Stimulated activated memory B cell treated with anti-CD40 and anti-IgM and Interleukin-4, amounts not matched to agents 10 μg/mL and 1 μg/mL and 100 μg/mL, for 72 hours (primary cell): Measurements from ENCODE around the gene ADIRF.
A peak's percentile ranks its signal among the peaks of the same experiment; 100 is the strongest.

Experiments used
- ATAC-seq: fragments of 150-1000 bp; cut with Tn5 transposase; 2 replicates; pipeline ENCODE4 v1.10.0; 2021
- H3K27ac Mint-ChIP-seq: one replicate; pipeline ENCODE4 v1.8.0; 2022; ENCODE audit warnings: mild to moderate bottlenecking, mixed read lengths
- H3K27me3 Mint-ChIP-seq: one replicate; pipeline ENCODE4 v1.8.0; 2022; ENCODE audit warnings: mixed read lengths
- H3K36me3 Mint-ChIP-seq: one replicate; pipeline ENCODE4 v1.8.0; 2022; ENCODE audit warnings: mixed read lengths
- H3K4me1 Mint-ChIP-seq: one replicate; pipeline ENCODE4 v1.8.0; 2022; ENCODE audit warnings: mixed read lengths
- H3K4me3 Mint-ChIP-seq: one replicate; pipeline ENCODE4 v1.8.0; 2022; ENCODE audit warnings: mild to moderate bottlenecking, moderate library complexity, mixed read lengths
- H3K9me3 Mint-ChIP-seq: one replicate; pipeline ENCODE4 v1.8.0; 2022; ENCODE audit warnings: mixed read lengths

The ADIRF gene

DNA sequence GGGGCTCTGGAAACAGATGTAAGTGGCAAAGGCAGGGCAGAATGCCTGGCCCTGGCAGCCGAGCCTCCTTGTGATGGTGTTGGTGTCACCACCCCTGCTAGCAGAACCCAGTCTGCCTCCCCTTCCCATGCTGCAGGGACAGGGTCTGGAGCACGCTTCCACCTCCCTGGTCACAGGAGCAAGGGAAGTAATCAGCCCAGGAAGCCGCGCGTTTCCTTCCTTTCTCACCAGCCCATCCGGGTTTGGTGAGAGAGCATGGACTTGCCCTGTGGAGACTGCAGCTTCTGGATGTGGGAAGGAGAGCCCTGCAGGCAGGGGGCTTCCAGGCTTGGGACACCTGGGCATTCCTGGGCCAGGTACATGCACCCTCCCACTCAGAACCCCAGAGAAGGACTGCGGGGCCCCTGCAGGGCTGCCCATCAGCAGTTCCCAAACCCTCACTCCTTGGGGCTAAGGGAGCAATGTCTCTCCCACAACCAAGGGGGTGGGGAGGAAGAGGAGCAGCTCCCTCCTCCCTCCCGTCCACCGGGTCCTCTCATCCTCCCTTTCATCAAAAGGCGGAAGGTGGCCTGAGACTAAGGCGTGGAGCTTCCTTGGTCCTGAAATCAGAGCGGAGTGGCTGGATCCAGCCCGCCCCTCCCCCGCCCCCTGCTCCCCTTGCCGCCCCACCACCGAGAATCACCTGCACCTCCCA is 12.6 kb upstream of the ADIRF start:
- Mint-ChIP-seq H3K9me3 (peaks cover 8% of the 10 kb centered on the region), H3K27ac (no peak overlapping the region), H3K4me1 (peaks cover 4% of the 10 kb centered on the region), H3K27me3 (peaks cover 8% of the 10 kb centered on the region), H3K4me3 (no peak overlapping the region), H3K36me3 (no peaks in the 10 kb centered on the region)
- no peak for ATAC-seq

DNA sequence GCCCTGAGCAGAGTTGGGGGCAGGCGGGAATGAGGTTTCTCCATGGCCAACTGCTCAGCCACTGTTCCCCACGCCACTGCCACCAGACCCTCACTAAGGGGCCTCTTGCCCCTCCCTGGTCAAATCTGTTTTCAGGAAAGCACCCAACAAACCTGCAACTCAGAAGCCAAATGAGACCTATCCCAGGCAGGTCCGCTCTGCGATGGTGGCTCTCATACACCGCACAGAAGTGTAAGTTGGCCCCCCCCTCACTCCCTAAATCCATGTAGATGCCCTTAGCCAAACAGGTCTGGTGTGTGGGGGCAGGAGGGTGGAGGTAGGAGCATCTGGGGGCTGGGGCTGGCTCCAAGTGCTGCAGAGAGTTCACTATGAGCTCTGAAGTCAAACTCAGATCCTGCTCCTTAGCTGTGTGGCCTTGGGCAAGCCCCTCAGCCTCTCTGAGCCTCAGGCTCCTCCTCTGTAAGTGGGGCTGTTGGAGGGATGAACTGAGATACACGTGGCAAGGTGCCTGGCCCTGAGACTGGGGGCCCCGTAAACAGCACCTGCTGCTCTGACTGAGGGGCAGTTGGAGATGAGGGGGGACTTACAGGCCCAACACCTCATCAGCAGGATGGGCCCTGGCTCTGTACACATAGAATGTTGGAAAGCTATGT is 12.0 kb upstream of the ADIRF start:
- no peak for ATAC-seq
- no peak overlapping the region for H3K27ac Mint-ChIP-seq
- H3K4me1 Mint-ChIP-seq: peaks cover 5% of the 10 kb centered on the region
- H3K36me3 Mint-ChIP-seq: no peaks in the 10 kb centered on the region
- no peak overlapping the region for H3K4me3 Mint-ChIP-seq
- H3K9me3 Mint-ChIP-seq: peaks cover 8% of the 10 kb centered on the region
- peaks cover 8% of the 10 kb centered on the region for H3K27me3 Mint-ChIP-seq

DNA sequence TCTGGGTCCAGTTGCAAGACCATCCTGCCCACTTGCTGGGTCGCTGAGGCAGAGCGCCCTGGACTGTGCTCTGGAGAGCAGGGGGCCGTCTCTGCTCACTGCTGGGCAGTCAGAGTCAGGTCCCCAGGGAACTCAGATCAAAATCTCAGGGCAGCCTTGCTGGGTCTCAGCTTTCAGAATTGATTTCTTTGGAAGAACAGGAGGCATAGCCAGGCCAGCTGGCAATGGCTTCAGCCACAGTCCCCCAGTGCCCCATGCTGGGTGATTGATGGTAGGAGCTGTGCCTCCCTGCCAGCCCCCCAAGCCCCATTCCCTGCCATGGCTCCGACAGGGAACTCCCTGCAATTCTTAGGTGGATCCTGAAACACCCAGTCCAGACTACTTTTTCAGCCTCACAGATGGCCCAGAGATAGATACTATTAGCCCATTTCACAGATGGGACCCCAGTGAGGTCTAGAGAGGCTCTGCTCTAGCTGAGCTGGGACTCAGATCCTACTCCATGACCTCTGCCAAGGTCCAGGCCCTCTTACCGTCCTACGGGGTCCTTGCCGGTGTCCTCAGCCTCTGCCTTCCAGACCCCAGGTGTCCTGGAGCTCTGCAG is 11.3 kb upstream of the ADIRF start:
- no peak for ATAC-seq
- H3K9me3 Mint-ChIP-seq: peaks cover 4% of the 10 kb centered on the region
- peaks cover 5% of the 10 kb centered on the region for H3K4me1 Mint-ChIP-seq
- no peaks in the 10 kb centered on the region for H3K36me3 Mint-ChIP-seq
- H3K27me3 Mint-ChIP-seq: peaks cover 8% of the 10 kb centered on the region
- no peak overlapping the region for H3K4me3 Mint-ChIP-seq
- no peak overlapping the region for H3K27ac Mint-ChIP-seq

DNA sequence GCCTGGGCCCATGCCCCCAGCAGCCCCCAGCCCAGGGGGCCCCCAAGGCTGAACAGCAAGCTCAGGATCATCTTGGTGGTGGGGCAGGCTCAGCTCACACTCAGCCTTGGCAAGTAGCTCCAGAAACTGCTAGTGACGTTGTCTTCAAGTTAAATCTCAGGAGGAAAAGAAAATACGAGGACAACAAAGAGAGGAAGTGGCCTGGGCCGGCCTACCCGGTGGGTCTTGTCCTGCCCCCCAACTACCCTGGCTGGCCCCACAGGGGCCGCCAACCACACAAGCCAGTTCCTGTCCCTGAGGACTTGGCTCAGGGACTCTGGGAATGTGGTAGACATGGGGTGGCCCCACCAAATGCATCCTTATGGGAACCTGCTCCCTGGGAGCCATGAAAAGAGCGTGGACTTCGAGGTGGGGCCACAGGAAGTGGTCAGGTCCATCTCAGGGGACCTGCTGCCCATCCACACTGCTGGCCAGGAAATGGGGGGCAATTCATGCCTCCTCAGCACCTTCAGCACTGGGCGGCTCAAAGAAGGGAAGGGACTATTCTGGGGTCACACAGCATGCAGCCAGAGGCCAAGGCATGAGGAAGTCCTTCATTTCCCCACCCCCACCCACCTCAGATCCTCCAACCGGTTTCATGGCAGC is 10.7 kb upstream of the ADIRF start, which contains the start of gene MMRN2:
Gene MMRN2, minus strand, starts transcription at position 145 of the 645 bp plus-strand sequence. Its CDS starts 74 bp downstream, at position 71.
- H3K27me3 Mint-ChIP-seq: peaks cover 8% of the 10 kb centered on the region
- no peak within 1 kb of the TSS for H3K27ac Mint-ChIP-seq
- ATAC-seq: no peak
- H3K36me3 Mint-ChIP-seq: no peaks in the 10 kb centered on the region
- H3K4me3 Mint-ChIP-seq: no peak within 1 kb of the TSS
- peaks cover 5% of the 10 kb centered on the region for H3K4me1 Mint-ChIP-seq
- peaks cover 3% of the 10 kb centered on the region for H3K9me3 Mint-ChIP-seq

DNA sequence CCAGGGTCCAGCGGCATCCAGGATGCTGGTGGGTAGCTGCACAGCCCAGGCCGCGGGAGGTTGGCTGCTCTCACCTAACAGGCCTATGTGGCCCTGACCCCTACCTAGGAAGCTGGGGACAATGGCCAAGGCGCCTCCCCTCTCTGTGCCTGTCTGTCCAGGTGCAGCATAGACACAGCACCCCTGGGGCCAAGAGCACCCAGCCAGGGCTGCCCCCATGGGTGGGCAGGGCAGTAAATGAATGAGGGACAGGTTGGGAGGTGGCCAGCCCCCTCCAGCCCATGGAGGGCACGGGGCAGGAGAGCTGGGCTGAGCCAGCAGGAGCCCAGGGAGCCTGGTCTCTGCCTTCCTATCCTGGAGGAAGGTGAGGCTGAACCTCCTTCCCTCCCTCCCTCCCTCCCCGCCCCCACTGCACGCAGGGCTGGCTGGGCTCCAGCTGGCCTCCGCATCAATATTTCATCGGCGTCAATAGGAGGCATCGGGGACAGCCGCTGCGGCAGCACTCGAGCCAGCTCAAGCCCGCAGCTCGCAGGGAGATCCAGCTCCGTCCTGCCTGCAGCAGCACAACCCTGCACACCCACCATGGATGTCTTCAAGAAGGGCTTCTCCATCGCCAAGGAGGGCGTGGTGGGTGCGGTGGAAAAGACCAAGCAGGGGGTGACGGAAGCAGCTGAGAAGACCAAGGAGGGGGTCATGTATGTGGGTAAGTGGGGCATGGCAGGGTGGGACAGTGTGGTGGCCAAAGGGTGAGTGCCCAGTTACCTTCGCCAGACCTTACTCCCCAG is 10.0 kb upstream of the ADIRF start, which contains the start of gene SNCG:
Gene SNCG, plus strand, starts transcription at position 484 of the 785 bp plus-strand sequence. Its CDS starts 99 bp downstream, at position 583.
- Mint-ChIP-seq H3K36me3 (no peaks in the 10 kb centered on the region), H3K27ac (no peak within 1 kb of the TSS), H3K4me3 (no peak within 1 kb of the TSS), H3K27me3 (peaks cover 8% of the 10 kb centered on the region), H3K4me1 (peaks cover 5% of the 10 kb centered on the region), H3K9me3 (no peaks in the 10 kb centered on the region)
- ATAC-seq: no peak

DNA sequence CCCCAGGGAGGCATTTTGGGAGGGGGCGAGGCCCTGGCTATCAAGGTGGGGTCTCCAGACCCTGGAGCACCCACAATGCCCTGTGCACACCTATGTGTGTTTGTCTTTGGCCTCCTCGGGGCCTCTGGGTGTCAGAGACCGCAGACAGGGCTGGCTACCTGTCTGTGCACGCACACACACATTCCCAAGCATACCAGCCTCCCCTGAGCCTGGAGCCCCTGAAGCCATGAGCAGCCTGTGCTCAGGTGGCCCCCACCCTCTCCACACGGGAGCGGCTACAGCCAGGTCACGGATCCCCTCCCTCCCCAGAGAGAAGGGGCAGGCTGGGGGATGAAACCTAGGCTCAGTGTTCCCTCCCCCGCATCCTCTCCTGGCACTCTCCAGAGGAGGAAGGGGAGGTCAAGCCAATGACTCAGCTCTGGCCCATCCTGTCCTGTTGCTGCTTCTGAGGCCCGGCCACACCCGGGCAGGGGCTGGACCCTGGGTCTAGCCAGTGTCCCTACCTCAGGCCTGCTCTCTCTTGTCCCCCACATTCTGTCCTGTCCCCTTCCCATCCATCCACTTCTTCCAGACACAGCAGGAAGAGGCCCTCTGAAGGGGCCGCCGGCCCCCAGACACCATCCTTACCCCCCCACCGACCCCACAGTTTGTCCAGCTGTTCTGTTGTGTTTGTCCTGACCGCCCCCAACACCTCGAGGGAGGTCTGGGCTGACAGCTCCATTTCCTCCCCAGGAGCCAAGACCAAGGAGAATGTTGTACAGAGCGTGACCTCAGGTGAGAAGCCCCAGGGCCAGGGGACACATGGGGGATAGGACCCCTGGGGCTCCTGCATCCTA is 9.2 kb upstream of the ADIRF start:
- Mint-ChIP-seq H3K36me3 (no peaks in the 10 kb centered on the region), H3K4me1 (peaks cover 5% of the 10 kb centered on the region), H3K4me3 (no peak overlapping the region), H3K9me3 (no peaks in the 10 kb centered on the region), H3K27ac (no peak overlapping the region), H3K27me3 (peaks cover 8% of the 10 kb centered on the region)
- no peak for ATAC-seq

DNA sequence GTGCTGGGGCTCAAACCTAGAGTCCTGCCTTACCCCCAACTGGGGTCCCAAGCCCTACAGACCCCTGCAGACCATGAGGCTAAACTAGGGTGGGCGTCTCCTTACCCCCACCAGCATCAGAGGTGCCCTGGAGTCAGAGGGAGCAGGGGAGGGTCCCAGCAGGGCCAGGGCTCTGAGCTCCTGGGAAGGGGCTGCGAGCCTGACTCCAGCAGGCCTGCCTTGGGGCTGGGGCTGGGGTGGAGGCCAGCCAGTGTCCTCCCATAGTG is 8.6 kb upstream of the ADIRF start:
- no peak for ATAC-seq
- Mint-ChIP-seq H3K4me3 (no peak overlapping the region), H3K9me3 (no peaks in the 10 kb centered on the region), H3K27me3 (peaks cover 8% of the 10 kb centered on the region), H3K4me1 (peaks cover 11% of the 10 kb centered on the region), H3K27ac (no peak overlapping the region), H3K36me3 (no peaks in the 10 kb centered on the region)

DNA sequence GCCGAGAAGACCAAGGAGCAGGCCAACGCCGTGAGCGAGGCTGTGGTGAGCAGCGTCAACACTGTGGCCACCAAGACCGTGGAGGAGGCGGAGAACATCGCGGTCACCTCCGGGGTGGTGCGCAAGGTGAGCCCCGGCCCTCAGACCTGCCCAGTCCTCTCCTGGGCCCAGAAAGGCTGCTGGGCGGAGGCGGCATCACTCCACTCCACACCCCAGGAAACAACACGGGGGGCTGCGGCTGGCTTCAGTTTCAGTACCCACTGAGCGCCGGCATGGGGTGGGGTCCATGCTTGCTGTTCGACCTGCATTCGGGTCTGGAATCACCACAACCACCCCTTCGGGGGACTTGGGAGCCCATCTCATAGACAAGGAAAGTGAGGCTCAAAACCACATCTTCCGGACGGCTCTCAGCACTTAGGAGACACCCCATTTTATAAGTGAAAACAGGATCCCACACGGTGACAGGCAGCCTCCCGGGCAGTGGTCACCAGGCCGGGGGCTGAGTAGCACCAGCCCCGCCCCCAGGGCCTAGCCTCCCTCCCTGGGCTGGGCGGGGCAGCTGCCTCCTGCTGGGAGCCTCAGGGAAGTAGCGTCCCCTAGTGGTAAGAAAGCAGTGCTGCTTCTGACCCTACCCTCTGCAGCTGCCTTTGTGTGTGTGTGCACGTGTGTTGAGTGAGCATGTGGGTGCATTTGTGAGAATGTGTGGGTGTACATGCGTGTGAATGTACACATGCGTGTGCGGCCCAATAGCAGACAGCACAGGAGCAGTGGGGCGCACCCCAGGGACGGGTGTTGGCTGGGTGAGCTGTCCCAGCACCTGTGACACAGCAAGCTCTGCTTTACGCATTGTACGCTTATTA is 8.0 kb upstream of the ADIRF start:
- ATAC-seq: peak; percentile 59
- Mint-ChIP-seq H3K27me3 (peaks cover 8% of the 10 kb centered on the region), H3K27ac (no peak overlapping the region), H3K9me3 (no peaks in the 10 kb centered on the region), H3K4me3 (no peak overlapping the region), H3K36me3 (no peaks in the 10 kb centered on the region), H3K4me1 (peaks cover 16% of the 10 kb centered on the region)

DNA sequence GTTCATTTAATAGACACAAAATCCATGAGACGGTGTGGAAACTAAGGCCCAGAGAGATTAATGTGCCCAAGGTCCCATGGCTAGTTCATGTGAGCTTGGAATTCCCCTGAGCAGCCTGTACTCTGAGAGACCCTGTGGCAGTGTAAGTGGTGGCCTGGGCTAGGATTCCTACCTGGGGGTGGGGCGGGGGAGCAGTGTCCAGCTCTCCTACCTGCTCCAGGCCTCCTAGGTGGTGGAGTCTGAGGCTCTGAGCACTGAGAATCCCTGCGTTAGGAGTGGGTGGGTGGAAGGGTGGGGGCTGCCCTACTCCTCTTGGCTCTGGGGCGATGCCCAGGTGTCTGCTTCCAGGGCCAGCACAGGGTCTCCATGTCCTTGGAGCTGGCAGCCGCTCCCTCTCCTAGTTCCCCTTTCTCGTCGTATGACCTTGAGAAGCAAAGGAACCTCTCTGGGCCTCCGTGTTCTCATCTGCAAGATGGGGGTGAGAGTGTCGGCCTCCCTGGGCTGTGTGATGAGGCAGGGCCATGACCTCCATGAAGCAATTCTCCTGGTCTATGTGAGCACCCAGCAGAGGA is 7.3 kb upstream of the ADIRF start:
- ATAC-seq: no peak
- Mint-ChIP-seq H3K36me3 (no peaks in the 10 kb centered on the region), H3K27me3 (peaks cover 8% of the 10 kb centered on the region), H3K4me3 (no peak overlapping the region), H3K27ac (no peak overlapping the region), H3K4me1 (peaks cover 24% of the 10 kb centered on the region), H3K9me3 (no peaks in the 10 kb centered on the region)

DNA sequence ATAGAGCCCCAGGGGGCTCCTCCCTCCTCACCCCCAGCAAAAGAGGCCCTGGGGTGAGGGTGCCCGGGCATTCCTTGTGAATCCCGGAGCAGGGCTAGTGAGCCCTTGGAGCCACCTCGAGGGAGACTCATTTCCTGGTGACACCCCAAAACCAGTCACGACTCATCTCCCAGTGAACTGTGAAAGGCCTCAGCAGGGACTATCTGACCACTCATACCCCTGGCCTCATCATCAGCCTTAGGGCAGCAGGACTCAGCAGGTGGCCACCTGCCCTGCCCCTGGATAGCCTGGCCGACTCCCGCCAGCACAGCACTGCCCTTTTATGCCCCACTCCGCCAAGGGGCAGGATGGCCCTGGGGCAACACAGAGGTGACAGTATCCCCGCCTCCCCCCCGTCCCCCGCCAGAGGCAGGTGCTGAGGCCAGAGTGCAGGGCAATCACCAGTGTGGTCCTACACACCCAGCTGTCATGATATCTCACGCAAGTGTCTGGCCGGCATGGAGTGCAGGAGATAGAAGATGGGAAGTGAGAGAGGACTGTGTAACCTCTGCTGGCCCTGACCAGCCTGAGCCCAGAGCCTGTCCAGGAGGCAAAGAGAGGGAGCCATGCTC is 6.7 kb upstream of the ADIRF start:
- no peak for ATAC-seq
- no peaks in the 10 kb centered on the region for H3K36me3 Mint-ChIP-seq
- no peak overlapping the region for H3K4me3 Mint-ChIP-seq
- no peak overlapping the region for H3K27ac Mint-ChIP-seq
- no peaks in the 10 kb centered on the region for H3K9me3 Mint-ChIP-seq
- H3K27me3 Mint-ChIP-seq: peaks cover 8% of the 10 kb centered on the region
- peaks cover 30% of the 10 kb centered on the region for H3K4me1 Mint-ChIP-seq

DNA sequence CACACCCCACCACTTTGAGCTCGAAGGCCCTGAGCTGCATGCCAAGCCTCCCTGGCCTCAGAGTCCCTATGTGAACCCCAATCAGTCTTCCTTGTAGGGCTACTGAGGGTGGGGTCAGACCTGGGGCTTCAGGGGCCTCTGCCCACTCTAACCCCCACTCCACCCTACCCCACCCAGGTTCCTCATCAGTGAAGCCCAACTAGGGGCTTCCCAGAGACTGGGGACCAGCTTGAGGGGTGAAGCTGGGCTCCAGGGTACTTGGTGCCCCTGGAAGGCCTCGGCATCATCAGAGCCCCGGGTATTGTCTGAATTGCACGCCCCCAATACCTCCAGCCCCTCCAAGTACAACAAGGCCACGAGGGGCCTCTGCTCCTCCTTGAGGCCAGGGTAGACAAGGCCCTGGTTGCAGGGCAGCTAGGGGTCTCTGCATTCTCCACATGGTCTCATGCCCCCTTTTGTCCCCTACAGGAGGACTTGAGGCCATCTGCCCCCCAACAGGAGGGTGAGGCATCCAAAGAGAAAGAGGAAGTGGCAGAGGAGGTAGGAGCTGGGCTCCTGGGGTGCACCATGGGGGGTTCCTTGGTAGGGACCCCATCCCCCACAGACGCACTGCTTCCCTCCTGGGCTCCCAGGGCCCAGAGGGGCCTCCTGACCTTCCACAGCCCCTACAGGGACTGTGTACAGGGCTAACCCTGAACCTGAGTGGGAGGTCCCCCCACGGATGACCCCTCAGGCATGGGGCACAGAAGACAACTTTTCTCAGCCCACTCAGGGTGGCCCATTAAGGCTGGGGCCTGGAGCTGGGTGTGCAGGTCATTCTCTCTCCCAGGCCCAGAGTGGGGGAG is 5.9 kb upstream of the ADIRF start:
- ATAC-seq: no peak
- Mint-ChIP-seq H3K4me1 (peaks cover 33% of the 10 kb centered on the region), H3K27ac (no peak overlapping the region), H3K36me3 (no peaks in the 10 kb centered on the region), H3K9me3 (no peaks in the 10 kb centered on the region), H3K27me3 (peaks cover 4% of the 10 kb centered on the region), H3K4me3 (no peak overlapping the region)

DNA sequence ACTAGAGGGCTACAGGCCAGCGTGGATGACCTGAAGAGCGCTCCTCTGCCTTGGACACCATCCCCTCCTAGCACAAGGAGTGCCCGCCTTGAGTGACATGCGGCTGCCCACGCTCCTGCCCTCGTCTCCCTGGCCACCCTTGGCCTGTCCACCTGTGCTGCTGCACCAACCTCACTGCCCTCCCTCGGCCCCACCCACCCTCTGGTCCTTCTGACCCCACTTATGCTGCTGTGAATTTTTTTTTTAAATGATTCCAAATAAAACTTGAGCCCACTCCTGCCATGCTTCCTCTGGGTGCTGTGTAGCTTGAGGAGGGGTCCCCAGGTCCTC is 5.3 kb upstream of the ADIRF start:
- Mint-ChIP-seq H3K4me3 (no peak overlapping the region), H3K27me3 (no peaks in the 10 kb centered on the region), H3K4me1 (peaks cover 33% of the 10 kb centered on the region), H3K36me3 (no peaks in the 10 kb centered on the region), H3K27ac (no peak overlapping the region), H3K9me3 (no peaks in the 10 kb centered on the region)
- ATAC-seq: no peak
